HCT116 (cell line): ENCODE data around the gene GHR. TPM values are rescaled to one million over a fixed set of nuclear protein-coding genes. Genes with fewer than 3 reads are reported as not detected.

Source experiments
- ATAC-seq: fragments of 200-7000 bp; cut with Tn5 transposase; 2 replicates; pipeline ENCODE4 v1.9.1; 2020; ENCODE audit warnings: mild to moderate bottlenecking, moderate library complexity
- BruUV-seq: library from RNA; stranded (reverse); fragments of 400-500 nt; replicated peaks from 2 replicates; lab custom pipeline; 2021; lab: Mats Ljungman, UMichigan
- CTCF ChIA-PET: fragments of 300-600 bp; sonication (Branson Sonifier 250); formaldehyde crosslinking; loops from one replicate; lab custom pipeline; 2021; ENCODE audit warnings: antibody characterized with exemption; lab: Charles Lee
- POLR2A ChIA-PET: fragments of 300-600, 350-600 bp; sonication (Branson Sonifier 250); formaldehyde crosslinking; loops from one replicate; lab custom pipeline; 2021; ENCODE audit warnings: antibody characterized with exemption; lab: Charles Lee
- RAD21 ChIA-PET, 2 experiments: fragments of 300-600 bp; sonication (Branson Sonifier 250); formaldehyde crosslinking; loops; one replicate each; lab custom pipeline; 2023; ENCODE audit warnings: low total read pairs in 2 of 2; ENCODE audit not compliant: uncharacterized antibody in 2 of 2, unreplicated experiment in 2 of 2, low non-redundant PET in 1 of 2; lab: Charles Lee
- DNase-seq: peaks from one replicate; pipeline ENCODE4 v3.0.0-alpha.2; 2010; ENCODE audit warnings: low read depth, low spot score
- H2AFZ ChIP-seq: fragments of 200-600 bp; shearing (Covaris generic), sonication (generic); 2 replicates; pipeline ENCODE4 v1.6.1; 2017; ENCODE audit warnings: low read depth, mixed run types, mixed read lengths, antibody characterized with exemption, low read length; ENCODE audit not compliant: poor library complexity, severe bottlenecking
- H3K27ac ChIP-seq: 2 replicates; pipeline ENCODE4 v1.5.1; 2012; ENCODE audit warnings: low read depth, low read length
- H3K27me3 ChIP-seq: fragments of 200-600 bp; sonication (generic); 2 replicates; pipeline ENCODE4 v1.6.1; 2016; ENCODE audit warnings: mixed run types, low read length, mixed read lengths; ENCODE audit not compliant: insufficient read depth
- H3K36me3 ChIP-seq, 2 experiments: fragments of 200-500 bp in 1 of 2; fragments of 200-600 bp in 1 of 2; sonication (Bioruptor generic) in 1 of 2; sonication (generic) in 1 of 2; 2 replicates each; pipeline versions ENCODE4 v1.5.1 to v1.6.1; 2014 to 2016; ENCODE audit warnings: low read length in 2 of 2, inconsistent platforms in 1 of 2, mixed read lengths in 1 of 2, mixed run types in 1 of 2; ENCODE audit not compliant: insufficient read depth in 2 of 2, control insufficient read depth in 1 of 2
- H3K4me1 ChIP-seq, 2 experiments: fragments of 200-600 bp in 1 of 2; sonication (generic) in 1 of 2; 2 replicates each; pipeline versions ENCODE4 v1.5.1 to v1.6.1; 2012 to 2017; ENCODE audit warnings: low read length in 2 of 2, inconsistent platforms in 1 of 2, mild to moderate bottlenecking in 1 of 2, mixed read lengths in 1 of 2, mixed run types in 1 of 2, moderate library complexity in 1 of 2; ENCODE audit not compliant: insufficient read depth in 2 of 2, control insufficient read depth in 1 of 2
- H3K4me2 ChIP-seq: fragments of 200-600 bp; sonication (generic); 2 replicates; pipeline ENCODE4 v1.6.1; 2017; ENCODE audit warnings: mixed run types, low read length, mixed read lengths
- H3K4me3 ChIP-seq, 2 experiments: fragments of 200-600 bp in 1 of 2; sonication (generic) in 1 of 2; replicated peaks in 1 of 2; 2 replicates each; pipeline ENCODE4 v1.5.1; 2011 to 2016; ENCODE audit warnings: low read length in 2 of 2, control low read depth in 1 of 2, low read depth in 1 of 2, mild to moderate bottlenecking in 1 of 2, mixed read lengths in 1 of 2, mixed run types in 1 of 2
- H3K79me2 ChIP-seq: fragments of 200-600 bp; sonication (generic); 2 replicates; pipeline ENCODE4 v1.6.1; 2017; ENCODE audit warnings: mild to moderate bottlenecking, mixed run types, low read length, moderate library complexity, mixed read lengths; ENCODE audit not compliant: insufficient read depth
- H3K9ac ChIP-seq: fragments of 200-600 bp; sonication (generic); 2 replicates; pipeline ENCODE4 v1.6.1; 2016; ENCODE audit warnings: low read length, mixed read lengths
- H3K9me2 ChIP-seq: fragments of 200-600 bp; sonication (generic), shearing (Covaris generic); 2 replicates; pipeline ENCODE4 v1.6.1; 2017; ENCODE audit warnings: mixed run types, mild to moderate bottlenecking, moderate library complexity; ENCODE audit not compliant: insufficient read depth
- H3K9me3 ChIP-seq, 2 experiments: fragments of 200-500 bp in 1 of 2; fragments of 200-600 bp in 1 of 2; sonication (Bioruptor generic) in 1 of 2; sonication (generic) in 1 of 2; 2 replicates each; pipeline ENCODE4 v1.6.1; 2014 to 2017; ENCODE audit warnings: low read length in 2 of 2, mixed read lengths in 2 of 2, inconsistent platforms in 1 of 2, low read depth in 1 of 2, mild to moderate bottlenecking in 1 of 2, mixed run types in 1 of 2, moderate library complexity in 1 of 2; ENCODE audit not compliant: control insufficient read depth in 1 of 2, insufficient read depth in 1 of 2
- H4K20me1 ChIP-seq: fragments of 200-600 bp; sonication (generic), shearing (Covaris generic); 2 replicates; pipeline ENCODE4 v1.6.1; 2017; ENCODE audit warnings: mixed run types, mild to moderate bottlenecking, moderate library complexity; ENCODE audit not compliant: insufficient read depth
- CBX3 ChIP-seq: IDR thresholded peaks from 2 replicates; pipeline ENCODE4 v1.6.1; 2012; ENCODE audit warnings: low read depth
- CEBPB ChIP-seq: IDR thresholded peaks from 2 replicates; pipeline ENCODE4 v1.6.1; 2012; ENCODE audit warnings: low read depth
- EGR1 ChIP-seq: IDR thresholded peaks from 2 replicates; pipeline ENCODE4 v1.6.1; 2012; ENCODE audit warnings: low read depth
- EZH2 ChIP-seq: fragments of 200-600 bp; sonication (generic); IDR thresholded peaks from 2 replicates; pipeline ENCODE4 v1.6.1; 2017; ENCODE audit warnings: antibody characterized with exemption, mixed run types
- POLR2AphosphoS5 ChIP-seq: IDR thresholded peaks from 2 replicates; pipeline ENCODE4 v1.6.1; 2011; ENCODE audit warnings: mild to moderate bottlenecking, low read depth, low read length, moderate library complexity
- RAD21 ChIP-seq: IDR thresholded peaks from 2 replicates; pipeline ENCODE4 v1.6.1; 2012; ENCODE audit warnings: low read depth, mild to moderate bottlenecking
- ZFX ChIP-seq: fragments of 450-650 bp; IDR thresholded peaks from 2 replicates; pipeline ENCODE4 v1.6.1; 2017
- intact Hi-C: fragments of 100-400 bp; cut with micrococcal nuclease; formaldehyde crosslinking; loops from 2 replicates; pipeline ENCODE4 v1.10.0; 2022
- total RNA-seq: library from RNA; stranded (reverse); gene quantifications from one replicate; pipeline ENCODE4 v1.2.1, GENCODE V29; 2021; ENCODE audit not compliant: unreplicated experiment
- TF ChIP-seq, protein P1 (sequence below), 3 experiments: fragments of 200-600 bp in 1 of 3; sonication (generic) in 1 of 3; IDR thresholded peaks in 2 of 3; conservative IDR thresholded peaks in 1 of 3; 2 replicates each; pipeline ENCODE4 v1.5.1; 2012 to 2017; ENCODE audit warnings: low read depth in 2 of 3, low read length in 2 of 3, antibody characterized with exemption in 1 of 3, borderline replicate concordance in 1 of 3, control low read depth in 1 of 3, mild to moderate bottlenecking in 1 of 3, mixed read lengths in 1 of 3, mixed run types in 1 of 3, moderate library complexity in 1 of 3; ENCODE audit not compliant: insufficient read depth in 1 of 3
- TF ChIP-seq, protein P2 (sequence below): IDR thresholded peaks from 2 replicates; pipeline ENCODE4 v1.6.1; 2011; ENCODE audit warnings: mild to moderate bottlenecking, low read length, moderate library complexity; ENCODE audit not compliant: insufficient replicate concordance; ENCODE audit errors: extremely low read depth
- TF ChIP-seq, protein P3 (sequence below): IDR thresholded peaks from 2 replicates; pipeline ENCODE4 v1.6.1; 2012

GHR gene
- total RNA-seq, 1 experiment from 2014 or later, result not detected

DNA sequence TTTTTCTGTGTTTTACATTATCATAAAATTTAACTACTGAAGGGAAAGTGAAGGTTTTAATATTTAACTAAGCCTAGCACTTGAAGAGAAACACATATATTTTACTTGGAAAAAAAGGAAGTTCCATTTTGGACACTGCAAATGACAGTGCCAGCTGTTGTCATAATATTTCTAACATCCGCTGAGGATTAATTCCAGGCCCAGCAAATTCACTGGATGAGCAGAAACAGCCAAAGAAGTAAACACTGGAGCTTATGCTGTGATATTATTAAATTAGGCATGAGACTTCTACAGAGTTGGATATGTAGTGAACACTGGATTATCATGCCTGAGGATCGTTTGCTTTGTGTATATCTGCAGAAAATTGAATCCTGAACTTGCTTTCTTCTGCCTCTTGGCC, 67.6 kb downstream of the GHR start:
- RAD21 ChIA-PET, result no interaction called here
- no peaks in the 10 kb centered on the region for H3K9me3 ChIP-seq
- BruUV-seq, result no TSS peak
- no peaks in the 10 kb centered on the region for H3K36me3 ChIP-seq
- no peak overlapping the region for H2AFZ ChIP-seq
- ATAC-seq (no peak), DNase-seq (no peak)
- no peaks in the 10 kb centered on the region for H3K79me2 ChIP-seq
- TF ChIP-seq, protein P1, sequence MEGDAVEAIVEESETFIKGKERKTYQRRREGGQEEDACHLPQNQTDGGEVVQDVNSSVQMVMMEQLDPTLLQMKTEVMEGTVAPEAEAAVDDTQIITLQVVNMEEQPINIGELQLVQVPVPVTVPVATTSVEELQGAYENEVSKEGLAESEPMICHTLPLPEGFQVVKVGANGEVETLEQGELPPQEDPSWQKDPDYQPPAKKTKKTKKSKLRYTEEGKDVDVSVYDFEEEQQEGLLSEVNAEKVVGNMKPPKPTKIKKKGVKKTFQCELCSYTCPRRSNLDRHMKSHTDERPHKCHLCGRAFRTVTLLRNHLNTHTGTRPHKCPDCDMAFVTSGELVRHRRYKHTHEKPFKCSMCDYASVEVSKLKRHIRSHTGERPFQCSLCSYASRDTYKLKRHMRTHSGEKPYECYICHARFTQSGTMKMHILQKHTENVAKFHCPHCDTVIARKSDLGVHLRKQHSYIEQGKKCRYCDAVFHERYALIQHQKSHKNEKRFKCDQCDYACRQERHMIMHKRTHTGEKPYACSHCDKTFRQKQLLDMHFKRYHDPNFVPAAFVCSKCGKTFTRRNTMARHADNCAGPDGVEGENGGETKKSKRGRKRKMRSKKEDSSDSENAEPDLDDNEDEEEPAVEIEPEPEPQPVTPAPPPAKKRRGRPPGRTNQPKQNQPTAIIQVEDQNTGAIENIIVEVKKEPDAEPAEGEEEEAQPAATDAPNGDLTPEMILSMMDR (IDR thresholded peaks at IDR 0.05 in 2 of 3, conservative IDR thresholded peaks at IDR 0.05 in 1 of 3; ENCODE audit: borderline replicate concordance in 1 of 3, insufficient read depth in 1 of 3, low read depth in 2 of 3, low read length in 2 of 3), result no peak
- no peak for TF ChIP-seq RAD21
- TF ChIP-seq EZH2, result no peak
- no peak for TF ChIP-seq CBX3
- no peak for TF ChIP-seq EGR1
- TF ChIP-seq CEBPB, result no peak
- no peak for TF ChIP-seq POLR2AphosphoS5
- intact Hi-C loops, result no loop called here
- H3K27ac ChIP-seq, result no peak overlapping the region
- POLR2A ChIA-PET, result no interaction called here
- CTCF ChIA-PET, result no interaction called here
- H3K4me3 ChIP-seq, result no peak overlapping the region
- no peak overlapping the region for H3K9ac ChIP-seq
- H3K9me2 ChIP-seq, result no peaks in the 10 kb centered on the region
- H4K20me1 ChIP-seq, result no peaks in the 10 kb centered on the region
- no peaks in the 10 kb centered on the region for H3K27me3 ChIP-seq
- no peak overlapping the region for H3K4me2 ChIP-seq
- H3K4me1 ChIP-seq, result no peaks in the 10 kb centered on the region

DNA sequence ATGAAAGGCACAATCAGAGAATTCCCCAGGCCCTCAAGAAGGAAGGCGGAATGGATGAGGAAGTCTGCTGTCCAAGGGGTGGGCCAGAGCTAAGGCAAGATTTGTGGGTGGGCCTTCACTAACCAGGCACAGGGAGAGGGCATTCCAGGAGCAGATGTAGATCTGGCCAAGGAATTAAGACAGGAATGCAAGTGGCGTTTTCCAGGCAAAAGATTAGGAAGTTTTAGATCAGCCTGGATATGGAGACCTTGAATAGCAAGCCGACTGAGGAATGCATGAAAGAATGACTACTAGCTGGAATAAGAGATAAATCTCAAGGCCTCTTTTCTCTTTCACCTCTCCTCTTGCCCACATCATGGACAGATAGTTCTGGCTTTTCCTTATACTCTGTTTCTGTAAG, 68.5 kb downstream of the GHR start:
- H3K27me3 ChIP-seq, result no peaks in the 10 kb centered on the region
- no peak overlapping the region for H2AFZ ChIP-seq
- ATAC-seq, result no peak
- no peak overlapping the region for H3K9ac ChIP-seq
- DNase-seq, result no peak
- no peak overlapping the region for H3K4me3 ChIP-seq
- no peak overlapping the region for H3K4me2 ChIP-seq
- H4K20me1 ChIP-seq, result no peaks in the 10 kb centered on the region
- BruUV-seq, result no TSS peak
- H3K79me2 ChIP-seq, result no peaks in the 10 kb centered on the region
- no peaks in the 10 kb centered on the region for H3K9me2 ChIP-seq
- POLR2A ChIA-PET, result no interaction called here
- RAD21 ChIA-PET, result no interaction called here
- TF ChIP-seq ZFX (no peak), RAD21 (no peak), CBX3 (no peak)
- TF ChIP-seq, protein P1 (IDR thresholded peaks at IDR 0.05 in 2 of 3, conservative IDR thresholded peaks at IDR 0.05 in 1 of 3; ENCODE audit: borderline replicate concordance in 1 of 3, insufficient read depth in 1 of 3, low read depth in 2 of 3, low read length in 2 of 3), result no peak
- TF ChIP-seq, protein P2, sequence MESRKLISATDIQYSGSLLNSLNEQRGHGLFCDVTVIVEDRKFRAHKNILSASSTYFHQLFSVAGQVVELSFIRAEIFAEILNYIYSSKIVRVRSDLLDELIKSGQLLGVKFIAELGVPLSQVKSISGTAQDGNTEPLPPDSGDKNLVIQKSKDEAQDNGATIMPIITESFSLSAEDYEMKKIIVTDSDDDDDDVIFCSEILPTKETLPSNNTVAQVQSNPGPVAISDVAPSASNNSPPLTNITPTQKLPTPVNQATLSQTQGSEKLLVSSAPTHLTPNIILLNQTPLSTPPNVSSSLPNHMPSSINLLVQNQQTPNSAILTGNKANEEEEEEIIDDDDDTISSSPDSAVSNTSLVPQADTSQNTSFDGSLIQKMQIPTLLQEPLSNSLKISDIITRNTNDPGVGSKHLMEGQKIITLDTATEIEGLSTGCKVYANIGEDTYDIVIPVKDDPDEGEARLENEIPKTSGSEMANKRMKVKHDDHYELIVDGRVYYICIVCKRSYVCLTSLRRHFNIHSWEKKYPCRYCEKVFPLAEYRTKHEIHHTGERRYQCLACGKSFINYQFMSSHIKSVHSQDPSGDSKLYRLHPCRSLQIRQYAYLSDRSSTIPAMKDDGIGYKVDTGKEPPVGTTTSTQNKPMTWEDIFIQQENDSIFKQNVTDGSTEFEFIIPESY, result no peak
- TF ChIP-seq, protein P3, sequence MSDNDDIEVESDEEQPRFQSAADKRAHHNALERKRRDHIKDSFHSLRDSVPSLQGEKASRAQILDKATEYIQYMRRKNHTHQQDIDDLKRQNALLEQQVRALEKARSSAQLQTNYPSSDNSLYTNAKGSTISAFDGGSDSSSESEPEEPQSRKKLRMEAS, result no peak
- intact Hi-C loops, result no loop called here
- no peaks in the 10 kb centered on the region for H3K9me3 ChIP-seq
- H3K36me3 ChIP-seq, result no peaks in the 10 kb centered on the region
- CTCF ChIA-PET, result no interaction called here
- no peak overlapping the region for H3K27ac ChIP-seq
- H3K4me1 ChIP-seq, result no peaks in the 10 kb centered on the region
